GM19099 (cell line): ENCODE data around the gene ASTL.

Source experiments
- POLR2A ChIP-seq: IDR thresholded peaks from 3 replicates; pipeline ENCODE4 v1.6.1; 2011; ENCODE audit warnings: low read depth; ENCODE audit not compliant: insufficient read length; ENCODE audit errors: extremely low read depth

Gene ASTL

DNA sequence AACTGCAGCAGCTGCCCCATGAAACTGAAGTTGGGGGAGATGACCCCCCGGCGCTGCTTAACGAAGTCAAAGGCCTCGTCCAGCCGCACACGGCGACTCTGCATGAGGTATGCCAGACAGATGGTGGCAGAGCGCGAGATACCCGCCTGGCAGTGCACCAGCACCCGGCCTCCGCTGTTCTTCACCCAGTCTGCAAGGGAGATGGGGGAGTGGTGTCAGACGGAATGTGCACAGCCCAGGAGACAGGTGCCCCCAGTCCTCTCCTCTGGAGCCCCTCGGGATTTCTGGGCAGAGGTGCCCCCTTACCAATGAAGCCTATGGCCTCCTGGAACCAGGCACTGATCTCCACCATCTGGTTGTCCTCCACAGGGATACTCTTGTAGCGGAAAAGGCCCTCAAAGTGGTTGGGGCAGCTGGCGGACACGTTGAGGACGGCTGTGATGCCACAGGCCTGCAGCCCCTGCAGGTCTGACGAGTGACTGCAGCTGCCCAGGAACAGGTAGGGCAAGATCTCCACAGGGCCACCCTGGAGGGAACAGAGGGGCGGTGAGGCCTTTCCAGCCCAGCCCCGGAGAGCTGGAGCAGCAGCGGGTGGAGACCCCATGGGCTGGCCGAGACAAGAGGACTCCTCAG lies 5.7 kb upstream of the ASTL start:
- peak; percentile 46 for TF ChIP-seq POLR2A

DNA sequence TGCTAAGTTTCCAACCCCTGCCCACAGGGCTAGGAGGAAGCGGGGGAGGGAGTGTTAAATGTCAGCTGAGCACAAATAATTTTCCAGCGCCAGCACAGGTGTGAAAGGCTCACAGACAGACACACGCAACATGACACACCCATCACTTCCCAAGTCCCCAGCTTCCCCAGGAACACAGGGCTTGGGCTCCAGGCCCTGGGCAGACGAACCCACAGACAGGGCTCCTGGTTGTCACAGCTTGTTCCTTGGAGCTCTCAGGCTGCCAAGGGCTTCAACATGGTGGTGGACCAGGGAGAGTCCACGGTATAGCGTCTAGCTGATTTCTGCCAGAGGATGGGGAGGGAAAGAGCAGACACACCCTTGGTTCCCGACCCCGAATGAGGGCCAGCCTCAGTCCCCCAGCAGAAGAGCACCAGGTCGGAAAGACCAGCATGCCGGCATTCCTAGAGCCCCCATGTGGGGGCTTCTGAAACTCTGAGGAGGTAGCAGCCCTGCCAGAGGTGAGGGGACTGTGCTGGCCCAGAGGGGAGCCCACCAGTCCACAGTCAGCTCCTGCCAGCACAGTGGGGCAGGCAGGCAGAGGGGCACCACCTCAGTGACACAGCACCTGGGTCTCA lies 5.0 kb upstream of the ASTL start:
- peak; percentile 51 for TF ChIP-seq POLR2A

DNA sequence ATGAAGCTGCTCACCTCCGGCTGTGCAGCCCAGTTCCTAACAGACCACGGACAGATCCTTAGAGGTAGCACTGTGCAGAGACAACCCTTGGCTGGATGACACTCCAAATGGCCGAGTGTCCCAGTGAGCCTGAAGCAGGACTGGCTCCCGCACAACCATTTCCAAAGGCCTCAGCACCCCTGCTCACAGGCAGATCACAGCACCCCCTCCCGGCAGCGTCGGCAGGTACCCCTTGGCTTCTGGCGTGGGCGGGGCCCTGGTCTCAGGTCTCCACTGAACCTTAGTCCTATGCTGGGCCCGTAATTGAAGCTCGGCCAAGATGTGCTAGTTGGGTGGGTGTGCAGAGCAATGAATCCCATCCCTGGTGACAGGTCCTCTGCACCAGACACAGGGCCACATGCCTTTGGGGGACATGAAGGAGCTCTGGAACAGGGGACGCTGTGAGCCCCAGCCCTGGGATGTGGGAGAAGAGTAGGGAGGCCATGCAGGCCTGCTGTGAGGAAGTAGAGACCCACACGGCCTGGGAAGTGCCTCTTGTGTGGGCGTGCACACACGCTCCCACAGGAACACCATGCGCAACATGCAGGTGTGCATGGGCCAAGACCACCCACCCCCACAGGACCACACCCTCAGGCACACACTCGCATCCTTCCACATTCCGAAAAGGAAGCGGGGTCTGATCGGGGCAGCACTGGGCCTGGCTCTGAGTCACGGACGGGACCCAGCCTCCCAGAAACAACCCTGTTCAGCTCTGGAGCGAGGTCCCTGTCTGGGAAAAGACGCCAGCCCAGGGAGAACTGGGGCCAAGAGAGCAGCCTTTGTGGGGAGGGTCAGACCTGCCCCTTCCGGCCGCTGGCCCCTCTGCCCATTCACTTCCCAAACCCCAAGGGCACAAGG lies 4.2 kb upstream of the ASTL start:
- peak; percentile 62 for TF ChIP-seq POLR2A

DNA sequence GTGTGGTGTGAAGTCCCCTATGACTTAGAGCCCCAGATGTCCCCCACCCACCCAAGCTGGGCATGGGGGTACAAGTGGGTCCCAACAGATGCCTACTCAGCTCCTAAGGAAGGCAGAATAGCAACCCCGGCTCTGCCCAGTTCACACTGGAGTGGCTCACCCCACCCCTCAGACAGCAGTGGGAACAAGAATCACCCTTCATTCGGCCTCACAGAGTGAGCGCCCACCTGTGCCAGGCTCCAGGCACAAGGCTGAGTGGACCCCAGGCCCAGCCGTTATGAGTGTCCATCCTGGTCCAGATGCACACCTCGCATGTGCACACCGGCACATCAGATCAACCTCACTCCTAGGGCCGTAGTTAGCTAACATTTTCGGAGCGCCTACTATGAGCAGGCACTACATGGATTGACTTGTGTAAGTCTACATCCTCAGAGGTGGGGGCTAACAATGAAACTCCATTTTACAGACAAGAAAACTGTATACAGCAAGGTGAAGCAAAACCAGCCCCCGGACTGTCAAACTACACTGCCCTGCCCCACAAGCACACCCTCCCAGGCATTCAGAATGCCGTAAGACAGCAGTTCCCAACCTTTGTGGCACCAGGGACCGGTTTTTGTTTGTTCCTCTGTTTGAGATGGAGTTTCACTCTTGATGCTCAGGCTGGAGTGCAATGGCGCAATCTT lies 2.8 kb upstream of the ASTL start:
- peak; percentile 60 for TF ChIP-seq POLR2A

DNA sequence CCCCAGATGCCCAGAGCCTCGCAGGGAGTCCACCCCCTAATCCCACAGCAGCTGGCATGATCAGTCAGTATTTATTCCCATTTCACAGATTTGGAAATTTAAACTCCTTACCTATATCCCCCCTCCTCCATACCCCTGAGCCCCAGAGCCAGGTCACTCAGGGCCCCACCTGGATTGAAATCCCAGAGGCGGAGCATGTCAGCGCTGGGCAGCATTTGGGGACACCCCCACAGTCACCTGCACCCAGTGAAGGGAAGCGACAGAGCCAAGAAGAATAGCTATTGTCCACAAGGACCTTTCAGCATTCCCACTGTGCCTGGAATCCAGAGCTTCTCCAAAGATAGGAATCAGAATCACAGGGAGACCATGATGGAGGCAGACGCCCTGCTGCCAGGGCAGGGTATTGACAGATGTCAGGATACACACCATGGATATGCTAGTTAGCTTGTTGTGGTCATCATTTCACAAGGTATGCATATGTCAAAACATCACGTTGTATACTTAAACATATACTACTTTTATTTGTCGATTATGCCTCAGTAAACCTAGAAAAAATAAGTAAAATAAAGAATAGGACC lies 968 bp upstream of the ASTL start:
- TF ChIP-seq POLR2A: peak; percentile 36

DNA sequence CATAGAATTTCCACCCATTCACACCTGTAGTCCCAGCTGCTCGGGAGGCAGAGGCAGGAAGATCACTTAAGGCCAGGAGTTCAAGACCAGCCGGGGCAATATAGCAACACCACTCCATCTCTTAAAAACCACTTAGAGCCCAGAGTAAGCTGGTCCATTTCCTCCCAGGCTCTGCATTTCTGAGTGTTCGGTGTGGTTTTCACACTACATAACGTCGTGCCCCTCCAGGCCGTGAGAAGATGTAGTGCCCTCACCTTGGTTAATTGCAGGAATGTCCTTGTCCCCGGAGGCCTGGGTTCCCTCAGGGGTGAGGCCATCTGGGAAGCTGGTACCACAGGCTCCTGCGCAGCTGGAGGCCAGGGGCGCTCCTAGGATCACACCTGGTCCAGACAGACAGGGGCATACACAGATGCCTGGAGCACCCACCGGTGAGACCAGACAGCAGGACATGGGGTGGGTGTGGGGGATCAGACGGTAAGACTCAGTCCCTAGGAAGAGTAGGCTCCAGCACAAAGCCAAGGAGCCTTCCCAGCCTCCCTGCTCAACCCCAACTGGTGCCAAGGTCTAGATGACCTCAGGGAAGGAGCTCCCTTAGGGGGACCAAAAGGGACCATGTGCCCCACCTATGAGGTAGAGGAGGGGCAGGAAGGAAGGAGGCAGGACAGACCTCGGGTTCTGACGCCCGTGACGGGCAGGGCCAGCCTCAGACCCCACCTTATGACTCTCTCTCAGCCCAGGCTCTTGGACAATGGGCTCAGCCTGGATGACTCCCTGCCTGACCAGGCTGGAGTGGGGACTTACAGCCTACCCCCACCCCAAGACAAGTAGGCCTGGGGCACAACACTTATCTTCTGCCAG lies 752 bp downstream of the ASTL start:
- TF ChIP-seq POLR2A: peak; percentile 37

DNA sequence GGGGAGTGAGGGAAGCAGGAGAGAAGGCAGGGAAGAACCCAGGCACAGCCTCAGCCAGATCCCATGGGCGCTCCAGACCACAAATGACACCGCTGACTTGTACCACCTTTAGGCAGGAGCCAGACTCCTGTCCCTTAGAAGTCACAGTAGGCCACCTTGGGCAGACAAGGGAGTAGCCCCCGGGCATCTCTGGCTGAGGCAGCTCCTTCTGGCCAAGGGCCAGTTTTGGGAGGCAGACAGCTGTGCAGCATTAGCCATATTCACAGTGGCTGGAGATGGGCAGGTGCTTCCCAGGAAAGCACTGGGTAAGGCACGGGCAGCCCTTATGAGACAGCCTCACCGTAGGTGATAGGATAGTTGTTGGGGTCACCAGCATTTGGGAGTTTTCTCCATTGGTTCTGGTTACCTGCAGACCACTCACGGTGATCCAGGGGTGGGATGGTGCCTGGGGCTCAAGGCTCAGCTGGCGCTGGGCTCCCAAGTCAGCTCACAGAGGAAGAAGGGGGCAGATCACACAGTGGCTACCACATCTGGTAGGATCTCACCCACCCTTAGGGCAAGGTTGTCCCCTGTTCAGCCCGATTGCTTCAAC lies 2.1 kb downstream of the ASTL start:
- no peak for TF ChIP-seq POLR2A

DNA sequence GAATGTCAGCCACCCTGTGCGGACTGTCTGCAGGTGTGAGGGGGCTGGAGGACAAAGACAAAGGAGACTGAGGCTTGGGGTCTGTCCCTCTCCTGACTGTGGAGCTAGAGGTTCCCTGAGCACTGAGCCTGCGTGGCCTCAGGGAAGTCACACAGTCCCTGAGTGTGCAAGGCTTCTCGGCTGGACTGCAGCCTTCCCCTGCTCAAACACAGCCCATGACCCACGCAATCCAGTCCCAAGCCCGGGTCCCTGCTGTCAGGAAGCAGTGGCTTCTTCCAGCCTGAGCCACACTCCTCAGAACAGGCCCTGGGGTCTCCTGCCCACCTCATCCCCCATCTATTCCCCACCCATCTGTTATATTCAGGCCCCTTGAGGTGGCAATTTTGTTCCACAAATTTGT lies 2.7 kb downstream of the ASTL start:
- TF ChIP-seq POLR2A: no peak

DNA sequence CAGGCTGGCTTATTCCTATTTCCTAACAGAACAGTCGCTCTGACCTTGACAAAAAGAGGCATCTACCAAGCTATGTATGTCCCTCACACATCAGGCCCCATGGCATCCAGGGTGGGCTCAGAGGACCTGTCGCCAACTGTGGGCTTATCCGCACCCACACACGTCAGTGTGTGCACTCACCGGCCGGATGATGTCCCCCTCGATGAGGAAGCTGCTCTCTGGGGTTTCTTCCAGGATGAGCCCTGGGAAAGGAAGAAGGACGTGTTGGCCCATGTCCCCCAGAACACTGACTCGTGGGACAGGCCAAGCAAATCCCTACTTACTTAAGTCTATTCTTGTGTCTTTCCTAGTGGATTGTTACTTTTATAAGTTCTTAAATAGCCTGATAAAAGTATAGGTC lies 3.1 kb downstream of the ASTL start:
- no peak for TF ChIP-seq POLR2A

DNA sequence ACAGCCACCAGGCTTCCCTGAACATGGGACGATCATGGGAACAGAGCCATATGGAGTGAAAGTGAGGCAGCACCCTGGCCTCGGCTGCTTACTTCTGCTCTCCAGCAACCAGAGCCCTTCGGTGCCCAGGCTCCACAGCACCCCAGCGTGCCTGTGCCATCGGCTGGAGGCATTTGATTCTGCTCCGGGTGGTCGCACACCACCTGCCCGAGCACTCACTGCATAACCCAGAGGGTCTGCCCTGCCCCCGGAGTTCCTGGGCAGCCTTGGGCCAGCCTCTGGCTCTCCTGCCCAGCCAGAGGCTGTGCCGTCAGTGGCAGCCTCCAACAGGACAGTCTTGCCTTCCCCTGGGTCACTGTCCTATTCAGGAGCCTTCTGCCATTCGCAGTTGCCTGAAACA lies 3.9 kb downstream of the ASTL start:
- TF ChIP-seq POLR2A: no peak

DNA sequence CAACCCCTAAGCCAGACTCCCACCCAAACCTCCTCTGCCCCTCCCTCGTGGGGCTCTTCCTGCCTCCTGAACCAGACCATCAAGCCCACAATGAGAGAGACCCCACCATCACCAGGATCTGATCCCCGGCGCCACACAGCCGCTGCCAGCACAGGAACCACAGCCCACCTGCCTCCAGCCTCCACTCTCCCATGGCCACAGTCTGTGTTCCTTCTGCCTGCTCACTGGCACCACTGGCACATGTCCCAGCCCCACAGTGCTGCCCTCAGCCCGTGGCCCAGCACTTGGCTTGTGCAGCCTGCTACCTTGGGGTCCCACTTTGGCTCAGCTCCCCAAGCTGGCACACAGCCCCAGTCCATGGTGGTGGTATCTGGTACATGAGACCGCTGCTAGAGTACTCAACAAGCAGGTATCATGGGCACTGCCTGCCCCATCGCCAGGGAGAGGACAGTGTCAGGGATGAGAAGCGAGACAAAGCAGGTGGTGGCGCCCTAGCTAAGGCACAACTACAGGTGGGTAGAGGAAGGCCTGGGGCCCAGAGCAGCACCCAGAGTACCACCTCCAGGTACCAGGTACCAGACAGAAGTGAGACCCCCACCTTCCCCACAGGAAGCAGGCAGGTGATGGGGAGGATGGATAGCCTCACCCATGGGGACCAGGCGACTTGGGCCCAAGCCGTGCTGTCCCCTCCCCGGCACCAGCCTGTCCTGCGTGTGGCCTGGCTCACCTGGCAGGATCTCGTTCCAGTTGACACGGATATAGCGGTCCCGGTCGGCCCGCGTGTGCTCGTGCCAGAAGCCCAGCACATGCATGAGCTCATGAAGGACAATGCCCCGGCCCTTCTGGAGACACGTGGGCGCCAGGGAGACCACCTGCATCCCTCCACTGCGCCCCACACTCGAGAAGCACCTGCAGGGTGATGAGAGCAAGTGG lies 6.2 kb downstream of the ASTL start:
- TF ChIP-seq POLR2A: no peak

DNA sequence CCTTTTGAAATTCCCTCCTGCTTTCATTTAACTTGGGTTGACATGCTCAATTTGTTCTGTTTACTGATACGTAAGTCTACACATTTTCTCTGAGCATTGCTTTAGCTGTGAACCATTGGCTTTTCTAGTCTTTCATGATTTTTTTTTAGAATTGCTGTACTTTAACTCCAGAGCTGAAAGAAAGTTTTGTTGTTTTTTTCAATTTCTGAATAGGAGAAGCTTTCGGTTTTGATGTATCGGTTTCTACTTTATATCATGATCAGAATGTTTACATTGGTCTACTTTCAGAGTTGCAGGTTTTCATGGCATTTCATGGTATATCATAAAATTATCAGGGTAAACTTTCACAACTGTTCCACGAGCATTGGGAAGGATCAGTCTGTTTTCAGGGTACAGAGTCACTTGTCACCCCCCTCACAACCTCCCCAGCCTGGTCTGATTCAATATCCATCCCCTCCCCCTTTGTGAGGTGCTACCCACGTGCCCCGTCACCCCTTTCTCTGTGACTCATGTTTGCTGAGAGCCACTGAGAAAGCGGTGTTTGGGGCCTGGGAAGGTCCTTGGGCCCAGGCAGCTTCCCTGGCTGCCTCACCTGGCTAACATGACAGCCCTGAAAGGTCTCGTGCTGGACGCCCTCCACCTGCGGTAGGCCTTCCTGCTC lies 7.0 kb downstream of the ASTL start:
- TF ChIP-seq POLR2A: no peak
